Measurements from ENCODE around the gene GNMT. TPM values are rescaled to one million over a fixed set of nuclear protein-coding genes. Genes with fewer than 3 reads are reported as not detected.

Gene GNMT
- total and polyA plus RNA-seq, 4 experiments from 2014 or later = 0.36 to 1.2 (median 1.1) TPM; not detected in 1

DNA sequence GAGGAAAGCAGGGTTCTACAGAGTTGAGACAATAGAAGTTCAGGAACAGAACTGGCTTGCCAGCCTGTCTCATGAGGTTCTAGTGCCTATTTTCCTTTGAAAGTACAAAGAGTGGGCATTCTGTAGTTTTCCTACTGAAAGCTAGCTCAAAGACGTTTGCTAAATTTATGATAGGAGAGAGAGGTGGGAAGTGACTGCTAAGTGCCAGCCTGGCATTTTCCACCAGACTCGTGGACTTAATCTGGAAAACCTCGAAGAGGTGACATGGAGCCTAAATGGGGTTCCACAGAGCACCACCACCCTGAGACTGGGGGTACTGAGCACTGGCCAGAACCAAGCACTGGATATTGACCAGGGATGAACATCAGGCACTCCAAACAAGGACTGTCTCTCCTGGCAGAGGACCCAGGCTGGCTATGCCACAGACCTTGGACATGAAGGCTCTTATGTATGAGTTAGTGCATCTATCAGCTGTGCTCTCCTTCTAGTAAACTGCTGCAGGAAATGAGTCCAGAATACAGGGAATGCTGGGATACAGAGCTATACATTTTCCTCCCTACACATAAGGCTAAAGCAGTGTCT, 11.3 kb downstream of the GNMT start:
- ChIA-PET CTCF (ENCODE audit: partially characterized antibody) (no interaction called here), POLR2A (ENCODE audit: partially characterized antibody) (interaction anchor here (1.0 to 2.5 kb wide), 5 partner anchors 7 to 42 kb away, joined by 3 to 12 read pairs (median 5); partner anchors contain the start of genes GNMT, PEX6 and PPP2R5D)
- intact Hi-C loops (cut with micrococcal nuclease) = no loop called here
- H3K4me3 Mint-ChIP-seq = no peak overlapping the region
- Histone ChIP-seq H3K36me3 (ENCODE audit: insufficient read depth, low read length) (peaks cover 11% of the 10 kb centered on the region), H3K27ac (ENCODE audit: low read depth, low read length) (no peak overlapping the region), H3K9me3 (ENCODE audit: control insufficient read depth in 1 of 2, low read length in 2 of 2) (no peaks in the 10 kb centered on the region), H3K4me3 (ENCODE audit: low read length in 2 of 2) (no peak overlapping the region), H3K4me1 (ENCODE audit: insufficient read depth, low read length) (peaks cover 21% of the 10 kb centered on the region), H3K27me3 (ENCODE audit: insufficient read depth, low read length) (no peaks in the 10 kb centered on the region)
- H3K4me1 Mint-ChIP-seq = peaks cover 7 to 26% (median 12%) of the 10 kb centered on the region in 4 donors
- no peaks in the 10 kb centered on the region for H3K9me3 Mint-ChIP-seq
- DNase-seq = no peak
- H3K27me3 Mint-ChIP-seq = no peaks in the 10 kb centered on the region
- peaks cover 11 to 19% of the 10 kb centered on the region in 2 donors for H3K36me3 Mint-ChIP-seq
- no peak overlapping the region for H3K27ac Mint-ChIP-seq

DNA sequence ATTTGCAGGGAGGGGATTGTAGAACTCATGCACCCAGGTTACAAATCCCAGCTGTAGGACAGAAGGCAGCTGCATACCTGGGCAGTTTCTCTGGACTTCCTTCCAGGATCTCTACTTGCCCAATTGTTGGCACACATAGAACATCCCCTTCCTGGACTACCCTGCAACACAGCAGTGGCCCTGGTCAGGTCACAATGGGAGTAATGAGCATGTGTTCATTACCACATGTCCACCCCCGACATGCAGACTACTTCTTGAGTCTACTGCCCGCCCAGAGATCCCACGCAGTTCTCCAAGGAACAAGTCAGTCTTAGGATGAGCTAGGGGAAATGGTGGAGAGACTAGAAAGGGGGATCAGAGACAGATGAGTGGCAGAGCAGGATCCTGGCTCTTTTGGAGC, 13.4 kb downstream of the GNMT start:
- Histone ChIP-seq H3K36me3 (ENCODE audit: insufficient read depth, low read length) (peaks cover 6% of the 10 kb centered on the region), H3K9me3 (ENCODE audit: control insufficient read depth in 1 of 2, low read length in 2 of 2) (no peaks in the 10 kb centered on the region), H3K4me3 (ENCODE audit: low read length in 2 of 2) (no peak overlapping the region), H3K27ac (ENCODE audit: low read depth, low read length) (no peak overlapping the region), H3K27me3 (ENCODE audit: insufficient read depth, low read length) (no peaks in the 10 kb centered on the region), H3K4me1 (ENCODE audit: insufficient read depth, low read length) (peaks cover 37% of the 10 kb centered on the region)
- Mint-ChIP-seq H3K9me3 (no peaks in the 10 kb centered on the region), H3K36me3 (peaks cover 10 to 19% of the 10 kb centered on the region in 2 donors), H3K4me3 (no peak overlapping the region), H3K27me3 (no peaks in the 10 kb centered on the region), H3K4me1 (peaks cover 13 to 38% (median 23%) of the 10 kb centered on the region in 4 donors), H3K27ac (peak overlapping the region in 5 of 7 donors; percentile 14 to 65 (median 37))
- no peak for DNase-seq
- ChIA-PET CTCF (ENCODE audit: partially characterized antibody) (no interaction called here), POLR2A (ENCODE audit: partially characterized antibody) (interaction anchor here (0.7 to 2.6 kb wide), 4 partner anchors 10 to 58 kb away, joined by 4 to 8 read pairs (median 5); partner anchors contain the start of genes CNPY3 and PPP2R5D)
- intact Hi-C loops (cut with micrococcal nuclease) = no loop called here

DNA sequence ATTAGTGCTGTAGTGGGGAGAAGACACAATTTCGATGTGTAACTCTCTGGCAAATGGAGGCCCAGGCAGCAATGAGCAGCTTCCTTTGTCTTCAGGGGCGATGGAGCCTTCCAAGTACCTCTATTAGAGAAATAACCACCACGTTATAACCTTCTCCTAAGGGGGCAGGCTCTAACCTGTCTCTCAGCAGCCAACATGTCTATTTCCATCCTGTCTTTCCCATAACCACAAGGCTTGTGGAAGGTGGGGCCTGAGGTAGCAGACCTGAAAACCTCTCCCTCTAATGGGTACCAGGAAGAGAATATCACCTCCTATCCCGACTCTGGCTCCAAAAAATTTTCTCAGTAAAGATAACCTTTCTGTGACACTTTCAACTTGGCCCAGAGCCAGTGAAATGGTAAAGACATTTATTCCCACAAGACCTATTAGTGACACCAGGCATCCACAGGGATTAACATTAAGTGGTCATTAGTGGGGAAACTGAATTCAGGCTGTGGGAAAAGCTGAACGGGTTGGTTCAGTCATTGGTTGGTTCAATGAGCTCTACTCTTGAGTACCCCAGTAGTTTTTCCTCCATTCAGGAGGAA, 14.5 kb downstream of the GNMT start:
- Mint-ChIP-seq H3K36me3 (peaks cover 7 to 22% of the 10 kb centered on the region in 2 donors), H3K4me3 (no peak overlapping the region), H3K9me3 (no peaks in the 10 kb centered on the region), H3K4me1 (peaks cover 21 to 45% (median 33%) of the 10 kb centered on the region in 4 donors), H3K27me3 (no peaks in the 10 kb centered on the region), H3K27ac (peak overlapping the region in 4 of 7 donors; percentile 22 to 73 (median 68))
- ChIA-PET CTCF (ENCODE audit: partially characterized antibody) (interaction anchor here (0.7 to 1.2 kb wide), 5 partner anchors 9 to 168 kb away, joined by 3 read pairs; partner anchors contain the start of gene CNPY3), POLR2A (ENCODE audit: partially characterized antibody) (interaction anchor here (0.9 to 2.6 kb wide), 6 partner anchors 9 to 79 kb away, joined by 3 to 10 read pairs (median 6); partner anchors contain the start of genes CNPY3, CUL7, KLHDC3 and PPP2R5D)
- no peaks in the 10 kb centered on the region for H3K36me3 ChIP-seq (ENCODE audit: insufficient read depth, low read length)
- no peaks in the 10 kb centered on the region for H3K27me3 ChIP-seq (ENCODE audit: insufficient read depth, low read length)
- intact Hi-C loops (cut with micrococcal nuclease) = no loop called here
- no peaks in the 10 kb centered on the region for H3K9me3 ChIP-seq (ENCODE audit: control insufficient read depth in 1 of 2, low read length in 2 of 2)
- H3K4me3 ChIP-seq (ENCODE audit: low read length in 2 of 2) = no peak overlapping the region
- H3K4me1 ChIP-seq (ENCODE audit: insufficient read depth, low read length) = peaks cover 43% of the 10 kb centered on the region
- no peak overlapping the region for H3K27ac ChIP-seq (ENCODE audit: low read depth, low read length)
- no peak for DNase-seq

DNA sequence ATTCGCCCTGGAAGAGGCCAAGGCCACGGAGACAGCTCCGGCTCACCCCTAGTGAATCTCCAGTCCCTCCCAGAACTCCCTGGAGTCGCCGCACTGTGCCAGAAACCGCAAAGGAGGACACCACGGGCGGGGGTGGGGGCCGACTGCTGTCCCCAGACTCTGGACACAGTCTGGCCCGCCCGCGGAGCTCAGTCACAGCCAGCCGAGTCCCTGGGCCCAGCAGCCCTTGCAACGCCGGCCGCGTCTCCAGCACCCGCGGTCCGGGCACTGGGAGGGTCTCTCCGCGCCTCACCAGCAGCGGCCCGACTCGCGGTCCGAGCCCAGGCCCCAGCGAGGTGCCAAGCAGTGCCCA, 17.9 kb downstream of the GNMT start:
- H3K36me3 Mint-ChIP-seq = peaks cover 4 to 12% of the 10 kb centered on the region in 2 donors
- intact Hi-C loops (cut with micrococcal nuclease) = no loop called here
- Histone ChIP-seq H3K4me1 (ENCODE audit: insufficient read depth, low read length) (peaks cover 51% of the 10 kb centered on the region), H3K27ac (ENCODE audit: low read depth, low read length) (peak overlapping the region; percentile 77), H3K36me3 (ENCODE audit: insufficient read depth, low read length) (no peaks in the 10 kb centered on the region), H3K9me3 (ENCODE audit: control insufficient read depth in 1 of 2, low read length in 2 of 2) (no peaks in the 10 kb centered on the region), H3K4me3 (ENCODE audit: low read length in 2 of 2) (peak overlapping the region in 1 of 2 donors; percentile 70), H3K27me3 (ENCODE audit: insufficient read depth, low read length) (no peaks in the 10 kb centered on the region)
- no peaks in the 10 kb centered on the region for H3K9me3 Mint-ChIP-seq
- H3K4me1 Mint-ChIP-seq = peaks cover 27 to 61% (median 39%) of the 10 kb centered on the region in 4 donors
- ChIA-PET CTCF (ENCODE audit: partially characterized antibody) (interaction anchor here (1.1 to 2.1 kb wide), 5 partner anchors 13 to 49 kb away, joined by 4 to 12 read pairs (median 4); partner anchors contain the start of gene CNPY3), POLR2A (ENCODE audit: partially characterized antibody) (interaction anchor here (0.8 to 4.2 kb wide), 33 partner anchors 8 to 539 kb away, joined by 3 to 100 read pairs (median 6); partner anchors contain the start of genes BICRAL, CNPY3, CUL7 and GNMT)
- H3K4me3 Mint-ChIP-seq = peak overlapping the region; percentile 80 to 91 (median 88)
- peak overlapping the region; percentile 78 to 94 (median 93) for H3K27ac Mint-ChIP-seq
- no peaks in the 10 kb centered on the region for H3K27me3 Mint-ChIP-seq
- peak in 1 of 5 donors; percentile 7 for DNase-seq

DNA sequence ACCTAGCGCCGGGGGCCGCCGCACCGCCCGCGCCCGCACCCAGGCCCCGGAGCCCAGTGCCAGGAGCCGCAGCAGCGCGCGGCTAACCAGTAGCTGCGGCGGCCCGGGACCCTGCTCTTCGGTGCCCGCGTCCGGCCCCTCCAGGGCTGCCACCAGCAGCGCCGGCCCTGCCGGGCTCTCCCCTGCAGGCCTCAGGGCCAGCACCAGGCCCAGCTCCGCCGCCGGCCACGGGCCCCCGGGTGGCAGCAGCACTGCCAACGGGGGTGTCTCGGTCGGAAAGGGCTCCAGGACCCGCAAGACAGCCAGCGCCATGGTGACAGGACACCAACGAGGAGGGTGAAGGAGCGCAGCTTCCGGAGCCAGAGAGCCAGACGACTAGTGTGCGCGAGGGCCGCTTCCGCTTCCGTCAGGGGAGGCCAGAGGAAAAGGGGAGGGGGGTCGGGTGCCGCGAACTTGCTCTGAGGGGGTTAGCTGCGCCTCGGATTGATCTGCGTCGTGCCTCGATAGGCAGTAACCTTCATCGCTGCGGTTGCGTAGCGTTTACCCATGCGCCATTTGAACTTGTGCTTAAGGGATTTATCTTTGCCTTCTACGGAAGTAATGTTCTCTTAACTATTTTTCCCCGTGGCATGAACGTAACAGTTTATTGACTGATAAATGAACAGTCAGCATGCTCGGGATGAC, 18.4 kb downstream of the GNMT start, which contains the start of gene PEX6:
Gene PEX6 (minus strand): TSS at position 343 of the 684 bp plus-strand sequence. CDS start 31 bp downstream, at position 312.
- no peaks in the 10 kb centered on the region for H3K9me3 ChIP-seq (ENCODE audit: control insufficient read depth in 1 of 2, low read length in 2 of 2)
- DNase-seq = peak; percentile 87 to 98 (median 92)
- ChIA-PET CTCF (ENCODE audit: partially characterized antibody) (interaction anchor here (1.1 to 2.1 kb wide), 5 partner anchors 14 to 50 kb away, joined by 4 to 12 read pairs (median 4); partner anchors contain the start of gene CNPY3), POLR2A (ENCODE audit: partially characterized antibody) (interaction anchor here (0.7 to 4.2 kb wide), 41 partner anchors 8 to 538 kb away, joined by 3 to 100 read pairs (median 6); partner anchors contain the start of genes BICRAL, CNPY3, CUL7 and GNMT)
- no peaks in the 10 kb centered on the region for H3K36me3 ChIP-seq (ENCODE audit: insufficient read depth, low read length)
- Mint-ChIP-seq H3K27ac (peak within 1 kb of the TSS; percentile 93 to 99 (median 98)), H3K4me1 (peaks cover 30 to 63% (median 43%) of the 10 kb centered on the region in 4 donors), H3K27me3 (no peaks in the 10 kb centered on the region), H3K36me3 (peaks cover 4 to 13% of the 10 kb centered on the region in 2 donors), H3K9me3 (no peaks in the 10 kb centered on the region), H3K4me3 (peak within 1 kb of the TSS; percentile 92 to 99 (median 96))
- peak within 1 kb of the TSS; percentile 70 to 75 for H3K4me3 ChIP-seq (ENCODE audit: low read length in 2 of 2)
- no peaks in the 10 kb centered on the region for H3K27me3 ChIP-seq (ENCODE audit: insufficient read depth, low read length)
- peak within 1 kb of the TSS; percentile 77 for H3K27ac ChIP-seq (ENCODE audit: low read depth, low read length)
- intact Hi-C loops (cut with micrococcal nuclease) = loop anchor here (1.0 kb wide), 4 partner anchors 34 to 80 kb away; partner anchors contain the start of genes CNPY3, CUL7, KLC4 and MEA1
- H3K4me1 ChIP-seq (ENCODE audit: insufficient read depth, low read length) = peaks cover 56% of the 10 kb centered on the region

DNA sequence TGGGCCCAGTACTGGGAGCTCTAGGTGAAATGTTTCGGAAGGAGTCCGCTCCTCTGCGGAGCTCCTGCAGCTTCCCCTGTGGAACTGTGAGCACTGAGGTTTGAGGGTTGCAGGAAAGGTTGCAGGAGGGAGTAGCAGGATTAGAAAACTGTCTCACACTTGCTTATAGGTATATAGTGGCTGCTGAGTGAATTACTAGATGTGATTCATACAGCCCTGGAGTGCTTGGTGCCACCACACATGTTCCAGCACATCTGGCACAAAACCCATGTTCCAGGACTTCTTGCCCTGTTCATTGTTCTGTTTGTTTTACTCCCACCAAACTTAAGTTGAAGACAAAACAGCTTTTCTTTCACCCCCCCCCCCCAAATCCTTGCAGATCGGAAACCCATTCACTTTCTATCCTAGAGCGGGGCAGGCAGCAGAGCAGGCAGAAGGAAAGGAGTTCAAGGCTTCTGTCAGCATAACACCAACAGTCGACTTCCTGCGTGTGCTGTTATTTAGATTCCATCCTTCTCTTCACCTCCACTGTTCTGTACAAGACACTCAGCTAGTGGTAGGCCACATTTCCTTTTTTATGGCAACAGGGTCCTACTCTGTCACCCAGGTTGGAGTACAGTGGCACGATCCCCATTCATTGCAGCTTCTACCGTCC, 19.1 kb downstream of the GNMT start:
- H3K27ac Mint-ChIP-seq = peak overlapping the region; percentile 93 to 99 (median 98)
- no peaks in the 10 kb centered on the region for H3K9me3 ChIP-seq (ENCODE audit: control insufficient read depth in 1 of 2, low read length in 2 of 2)
- peak overlapping the region; percentile 92 to 99 (median 96) for H3K4me3 Mint-ChIP-seq
- H3K27me3 Mint-ChIP-seq = no peaks in the 10 kb centered on the region
- ChIA-PET POLR2A (ENCODE audit: partially characterized antibody) (interaction anchor here (0.7 to 4.2 kb wide), 40 partner anchors 9 to 537 kb away, joined by 3 to 100 read pairs (median 6); partner anchors contain the start of genes BICRAL, CNPY3, CUL7 and GNMT), CTCF (ENCODE audit: partially characterized antibody) (interaction anchor here (0.6 to 2.1 kb wide), 7 partner anchors 17 to 518 kb away, joined by 3 to 12 read pairs (median 4); partner anchors contain the start of genes CNPY3, CUL7 and KLHDC3)
- H3K4me3 ChIP-seq (ENCODE audit: low read length in 2 of 2) = peak overlapping the region; percentile 70 to 75
- H3K4me1 ChIP-seq (ENCODE audit: insufficient read depth, low read length) = peaks cover 57% of the 10 kb centered on the region
- peaks cover 31 to 64% (median 46%) of the 10 kb centered on the region in 4 donors for H3K4me1 Mint-ChIP-seq
- no peaks in the 10 kb centered on the region for H3K36me3 ChIP-seq (ENCODE audit: insufficient read depth, low read length)
- peak overlapping the region; percentile 77 for H3K27ac ChIP-seq (ENCODE audit: low read depth, low read length)
- DNase-seq = peak in 2 of 5 donors; percentile 4 to 48
- H3K36me3 Mint-ChIP-seq = peaks cover 4 to 13% of the 10 kb centered on the region in 2 donors
- no peaks in the 10 kb centered on the region for H3K9me3 Mint-ChIP-seq
- intact Hi-C loops (cut with micrococcal nuclease) = loop anchor here (1.0 kb wide), 4 partner anchors 34 to 80 kb away; partner anchors contain the start of genes CNPY3, CUL7, KLC4 and MEA1
- H3K27me3 ChIP-seq (ENCODE audit: insufficient read depth, low read length) = no peaks in the 10 kb centered on the region
